SK-N-SH (cell line): ENCODE results near the gene NCOA5. TPM values are rescaled to one million over a fixed set of nuclear protein-coding genes. Genes with fewer than 3 reads are reported as not detected.

Experiments
- CTCF ChIA-PET: fragments of 300-600, 350-600 bp; formaldehyde crosslinking; extraction: SDS; loops from one replicate; lab custom pipeline; 2021; lab: Yijun Ruan, JAX
- POLR2A ChIA-PET: fragments of 350-600 bp; sonication (Branson Sonifier 250); formaldehyde crosslinking; extraction: SDS; loops from one replicate; lab custom pipeline; 2020; ENCODE audit warnings: antibody characterized with exemption, inconsistent platforms; lab: Yijun Ruan, JAX
- DNase-seq: peaks from one replicate; pipeline ENCODE4 v3.0.0; 2012
- H2AFZ ChIP-seq: fragments of 200-600 bp; sonication (generic); 2 replicates; pipeline ENCODE4 v1.8.1; 2016; ENCODE audit warnings: antibody characterized with exemption, mild to moderate bottlenecking, low read depth
- H3F3A ChIP-seq: fragments of 200-600 bp; sonication (generic); replicated peaks from 2 replicates; pipeline ENCODE3; 2016; ENCODE audit warnings: antibody characterized with exemption, mild to moderate bottlenecking; ENCODE audit not compliant: insufficient read depth
- H3K27ac ChIP-seq, 2 experiments: fragments of 200-500 bp in 1 of 2; fragments of 200-600 bp in 1 of 2; sonication (Bioruptor generic) in 1 of 2; sonication (generic), shearing (Covaris generic) in 1 of 2; 2 replicates each; pipeline versions ENCODE4 v1.5.1 to v1.6.1; 2014 to 2016; ENCODE audit warnings: low read depth in 2 of 2, inconsistent platforms in 1 of 2, low read length in 1 of 2, mild to moderate bottlenecking in 1 of 2, mixed read lengths in 1 of 2
- H3K27me3 ChIP-seq: fragments of 200-600 bp; sonication (generic), shearing (Covaris generic); 2 replicates; pipeline ENCODE4 v1.6.1; 2016; ENCODE audit warnings: mixed run types; ENCODE audit not compliant: insufficient read depth
- H3K36me3 ChIP-seq, 2 experiments: fragments of 200-500 bp in 1 of 2; fragments of 200-600 bp in 1 of 2; sonication (Bioruptor generic) in 1 of 2; sonication (generic) in 1 of 2; replicated peaks in 1 of 2; 2 replicates each; pipeline versions ENCODE3 to v1.5.1; 2014 to 2016; ENCODE audit warnings: low read length in 1 of 2, mild to moderate bottlenecking in 1 of 2; ENCODE audit not compliant: insufficient read depth in 2 of 2, control insufficient read depth in 1 of 2
- H3K4me1 ChIP-seq, 2 experiments: fragments of 200-500 bp in 1 of 2; fragments of 200-600 bp in 1 of 2; sonication (Bioruptor generic) in 1 of 2; sonication (generic), shearing (Covaris generic) in 1 of 2; 2 replicates each; pipeline versions ENCODE4 v1.5.1 to v1.6.1; 2014 to 2016; ENCODE audit warnings: low read depth in 1 of 2, low read length in 1 of 2, mixed run types in 1 of 2; ENCODE audit not compliant: insufficient read depth in 2 of 2, control insufficient read depth in 1 of 2
- H3K4me2 ChIP-seq: fragments of 200-600 bp; sonication (generic), shearing (Covaris generic); 2 replicates; pipeline ENCODE4 v1.6.1; 2017; ENCODE audit warnings: mixed run types
- H3K4me3 ChIP-seq, 2 experiments: fragments of 200-500 bp in 1 of 2; fragments of 200-600 bp in 1 of 2; sonication (Bioruptor generic) in 1 of 2; sonication (generic), shearing (Covaris generic) in 1 of 2; 2 replicates each; pipeline versions ENCODE4 v1.5.1 to v1.8.1; 2014 to 2016; ENCODE audit warnings: low read depth in 2 of 2, inconsistent platforms in 1 of 2, low read length in 1 of 2, mild to moderate bottlenecking in 1 of 2, mixed read lengths in 1 of 2, moderate library complexity in 1 of 2
- H3K79me2 ChIP-seq: fragments of 200-600 bp; sonication (generic); 2 replicates; pipeline ENCODE4 v1.8.1; 2017; ENCODE audit warnings: mild to moderate bottlenecking; ENCODE audit not compliant: insufficient read depth
- H3K9ac ChIP-seq: fragments of 200-600 bp; sonication (generic); 2 replicates; pipeline ENCODE4 v1.6.1; 2017; ENCODE audit warnings: mixed run types
- H3K9me2 ChIP-seq: fragments of 200-600 bp; sonication (generic); 2 replicates; pipeline ENCODE4 v1.6.1; 2017; ENCODE audit warnings: mixed run types
- H3K9me3 ChIP-seq: fragments of 200-600 bp; sonication (generic); 2 replicates; pipeline ENCODE4 v1.6.1; 2017; ENCODE audit warnings: mixed run types, mild to moderate bottlenecking, moderate library complexity
- H4K20me1 ChIP-seq: fragments of 200-600 bp; sonication (generic); 2 replicates; pipeline ENCODE4 v1.6.1; 2017; ENCODE audit warnings: mild to moderate bottlenecking, mixed run types; ENCODE audit not compliant: insufficient read depth
- EP300 ChIP-seq, 2 experiments: IDR thresholded peaks; 2 replicates each; pipeline versions ENCODE4 v1.4.0 to v1.6.1; 2012; ENCODE audit warnings: borderline replicate concordance in 1 of 2, low read depth in 1 of 2, low read length in 1 of 2
- FOXJ3 ChIP-seq: sonication (generic); formaldehyde crosslinking; IDR thresholded peaks from 2 replicates; pipeline ENCODE4 v1.5.1; 2020; ENCODE audit warnings: mild to moderate bottlenecking, missing genetic modification reagents
- GATA2 ChIP-seq: sonication (generic); formaldehyde crosslinking; IDR thresholded peaks from 2 replicates; pipeline ENCODE4 v1.5.0; 2020; ENCODE audit warnings: mild to moderate bottlenecking, missing genetic modification reagents
- NFIC ChIP-seq: IDR thresholded peaks from 2 replicates; pipeline ENCODE4 v1.4.0; 2012; ENCODE audit warnings: borderline replicate concordance
- NRF1 ChIP-seq: IDR thresholded peaks from 2 replicates; pipeline ENCODE4 v1.6.1; 2012; ENCODE audit warnings: low read depth, mild to moderate bottlenecking, low read length
- RAD21 ChIP-seq: IDR thresholded peaks from 2 replicates; pipeline ENCODE4 v1.6.1; 2012; ENCODE audit warnings: mild to moderate bottlenecking, low read length
- RCOR1 ChIP-seq: fragments of 150-350 bp; IDR thresholded peaks from 2 replicates; pipeline ENCODE4 v1.6.1; 2017; ENCODE audit warnings: antibody characterized with exemption, low read length
- SIN3A ChIP-seq: IDR thresholded peaks from 2 replicates; pipeline ENCODE4 v1.6.1; 2012; ENCODE audit warnings: low read depth, mild to moderate bottlenecking, low read length, moderate library complexity, borderline replicate concordance
- SMC3 ChIP-seq: IDR thresholded peaks from 2 replicates; pipeline ENCODE4 v1.6.1; 2012; ENCODE audit warnings: low read depth, low read length, improper control_type of control experiment
- TCF12 ChIP-seq: IDR thresholded peaks from 2 replicates; pipeline ENCODE4 v1.4.0; 2012
- TEAD4 ChIP-seq: IDR thresholded peaks from 2 replicates; pipeline ENCODE4 v1.4.0; 2012; ENCODE audit warnings: mild to moderate bottlenecking, borderline replicate concordance; ENCODE audit not compliant: insufficient read depth
- YY1 ChIP-seq: IDR thresholded peaks from 2 replicates; pipeline ENCODE4 v1.4.0; 2012; ENCODE audit warnings: low read depth, mild to moderate bottlenecking
- WGBS: methylation state at CpG from one replicate; pipeline ENCODE4 v1.1.6; 2017; ENCODE audit warnings: low lambda C conversion rate; 5-methylcytosine and 5-hydroxymethylcytosine counted together
- polyA plus RNA-seq, 3 experiments: library from polyadenylated mRNA; depleted of rRNA; stranded (reverse); fragments of >200 nt; gene quantifications; 2 replicates each; pipeline ENCODE4 v1.2.3, GENCODE V29; 2012
- TF ChIP-seq, protein P1 (sequence below): fragments of 150-350 bp; IDR thresholded peaks from 2 replicates; pipeline ENCODE4 v1.6.1; 2016; ENCODE audit warnings: mild to moderate bottlenecking, low read depth, low read length
- TF ChIP-seq, protein P2 (sequence below): IDR thresholded peaks from 2 replicates; pipeline ENCODE4 v1.4.0; 2012; ENCODE audit warnings: low read depth, borderline replicate concordance
- TF ChIP-seq, protein P3 (sequence below): fragments of 150-350 bp; IDR thresholded peaks from 2 replicates; pipeline ENCODE4 v1.6.1; 2017; ENCODE audit warnings: antibody characterized with exemption, low read length, low read depth, borderline replicate concordance

NCOA5 gene
- polyA plus RNA-seq, 1 of the 3 experiments (the other 2 are of a cell fraction): 20.4 TPM

DNA sequence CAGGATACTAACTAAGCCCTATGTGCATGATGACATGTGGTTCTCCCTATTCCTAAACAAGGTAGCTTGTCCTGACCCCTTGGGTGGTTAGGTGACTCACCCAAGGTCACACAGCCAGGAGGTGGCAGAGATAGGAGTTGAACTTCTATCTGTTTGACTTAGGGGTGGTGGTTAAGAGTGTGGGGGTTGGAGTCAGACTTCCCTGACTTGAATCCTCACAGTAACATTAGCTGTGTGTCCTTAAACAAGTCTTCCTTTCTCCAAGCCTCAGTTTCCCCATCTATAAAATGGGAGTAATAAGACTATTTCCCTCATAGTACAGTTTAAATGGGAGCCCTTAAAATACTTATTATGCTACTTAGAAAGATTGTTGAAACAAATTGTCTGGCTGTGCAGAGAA lies 38.9 kb downstream of the NCOA5 start (continued):
- no peak for TF ChIP-seq YY1
- TF ChIP-seq TCF12: no peak
- TF ChIP-seq, protein P1, sequence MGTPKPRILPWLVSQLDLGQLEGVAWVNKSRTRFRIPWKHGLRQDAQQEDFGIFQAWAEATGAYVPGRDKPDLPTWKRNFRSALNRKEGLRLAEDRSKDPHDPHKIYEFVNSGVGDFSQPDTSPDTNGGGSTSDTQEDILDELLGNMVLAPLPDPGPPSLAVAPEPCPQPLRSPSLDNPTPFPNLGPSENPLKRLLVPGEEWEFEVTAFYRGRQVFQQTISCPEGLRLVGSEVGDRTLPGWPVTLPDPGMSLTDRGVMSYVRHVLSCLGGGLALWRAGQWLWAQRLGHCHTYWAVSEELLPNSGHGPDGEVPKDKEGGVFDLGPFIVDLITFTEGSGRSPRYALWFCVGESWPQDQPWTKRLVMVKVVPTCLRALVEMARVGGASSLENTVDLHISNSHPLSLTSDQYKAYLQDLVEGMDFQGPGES: no peak
- TF ChIP-seq TEAD4: no peak
- no peak for TF ChIP-seq NFIC
- TF ChIP-seq SIN3A: no peak
- TF ChIP-seq FOXJ3 (CRISPR knock-in tag): no peak

DNA sequence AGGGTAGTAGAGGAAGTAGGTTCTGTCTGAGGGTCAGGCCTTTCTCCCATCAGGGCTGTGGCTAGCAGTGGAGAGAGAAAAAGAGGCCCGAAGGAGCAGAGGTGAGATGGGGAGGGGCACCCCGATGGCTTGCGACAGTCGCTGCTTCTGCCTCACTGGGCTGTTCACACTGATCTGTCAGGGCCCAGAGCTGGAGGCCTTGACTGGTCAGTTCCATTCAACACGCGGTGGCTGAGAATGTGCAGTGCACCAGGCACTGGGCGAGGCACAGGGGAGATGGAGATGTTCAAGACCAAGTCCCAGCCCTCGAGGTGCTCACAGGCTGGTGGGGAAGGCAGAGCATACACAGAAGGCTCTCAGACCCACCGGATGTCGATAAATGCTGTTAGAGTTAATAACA lies 39.3 kb downstream of the NCOA5 start:
- H3K4me3 ChIP-seq: no peak overlapping the region
- WGBS: 65% methylated on average over 10 of the region's 10 CpGs
- H3K27ac ChIP-seq: no peak overlapping the region
- no peak for DNase-seq
- H3K9me3 ChIP-seq: no peaks in the 10 kb centered on the region
- H4K20me1 ChIP-seq: 0 out of 2 replicates have a peak, but pooled peaks cover 5% of the 10 kb centered on the region
- H3K27me3 ChIP-seq: no peaks in the 10 kb centered on the region
- no peak overlapping the region for H3K9ac ChIP-seq
- peaks cover 3 to 7% of the 10 kb centered on the region in 2 experiments; a peak in 2 of 4 replicates for H3K4me1 ChIP-seq
- POLR2A ChIA-PET: no interaction called here
- CTCF ChIA-PET: interaction anchor here (2.7 kb wide), 1 partner anchor 38 kb away, joined by 11 read pairs; no protein-coding TSS in a partner anchor
- H3K9me2 ChIP-seq: no peaks in the 10 kb centered on the region
- no peak overlapping the region for H3K4me2 ChIP-seq
- H3F3A ChIP-seq: peaks cover 2% of the 10 kb centered on the region
- H3K36me3 ChIP-seq: no peaks in the 10 kb centered on the region
- TF ChIP-seq EP300 (IDR thresholded peaks at IDR 0.05; ENCODE audit: borderline replicate concordance in 1 of 2, low read depth in 1 of 2, low read length in 1 of 2) (no peak), RCOR1 (no peak), NRF1 (no peak), TEAD4 (no peak), SMC3 (no peak), RAD21 (no peak), GATA2 (no peak), YY1 (no peak)
- TF ChIP-seq, protein P2, sequence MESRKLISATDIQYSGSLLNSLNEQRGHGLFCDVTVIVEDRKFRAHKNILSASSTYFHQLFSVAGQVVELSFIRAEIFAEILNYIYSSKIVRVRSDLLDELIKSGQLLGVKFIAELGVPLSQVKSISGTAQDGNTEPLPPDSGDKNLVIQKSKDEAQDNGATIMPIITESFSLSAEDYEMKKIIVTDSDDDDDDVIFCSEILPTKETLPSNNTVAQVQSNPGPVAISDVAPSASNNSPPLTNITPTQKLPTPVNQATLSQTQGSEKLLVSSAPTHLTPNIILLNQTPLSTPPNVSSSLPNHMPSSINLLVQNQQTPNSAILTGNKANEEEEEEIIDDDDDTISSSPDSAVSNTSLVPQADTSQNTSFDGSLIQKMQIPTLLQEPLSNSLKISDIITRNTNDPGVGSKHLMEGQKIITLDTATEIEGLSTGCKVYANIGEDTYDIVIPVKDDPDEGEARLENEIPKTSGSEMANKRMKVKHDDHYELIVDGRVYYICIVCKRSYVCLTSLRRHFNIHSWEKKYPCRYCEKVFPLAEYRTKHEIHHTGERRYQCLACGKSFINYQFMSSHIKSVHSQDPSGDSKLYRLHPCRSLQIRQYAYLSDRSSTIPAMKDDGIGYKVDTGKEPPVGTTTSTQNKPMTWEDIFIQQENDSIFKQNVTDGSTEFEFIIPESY: no peak
- TF ChIP-seq, protein P3, sequence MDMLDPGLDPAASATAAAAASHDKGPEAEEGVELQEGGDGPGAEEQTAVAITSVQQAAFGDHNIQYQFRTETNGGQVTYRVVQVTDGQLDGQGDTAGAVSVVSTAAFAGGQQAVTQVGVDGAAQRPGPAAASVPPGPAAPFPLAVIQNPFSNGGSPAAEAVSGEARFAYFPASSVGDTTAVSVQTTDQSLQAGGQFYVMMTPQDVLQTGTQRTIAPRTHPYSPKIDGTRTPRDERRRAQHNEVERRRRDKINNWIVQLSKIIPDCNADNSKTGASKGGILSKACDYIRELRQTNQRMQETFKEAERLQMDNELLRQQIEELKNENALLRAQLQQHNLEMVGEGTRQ: no peak
- H3K79me2 ChIP-seq: no peaks in the 10 kb centered on the region
- no peak overlapping the region for H2AFZ ChIP-seq
